ENCODE measurements around the gene PIBF1.
A peak's percentile ranks its signal among the peaks of the same experiment; 100 is the strongest.

PIBF1 gene

DNA sequence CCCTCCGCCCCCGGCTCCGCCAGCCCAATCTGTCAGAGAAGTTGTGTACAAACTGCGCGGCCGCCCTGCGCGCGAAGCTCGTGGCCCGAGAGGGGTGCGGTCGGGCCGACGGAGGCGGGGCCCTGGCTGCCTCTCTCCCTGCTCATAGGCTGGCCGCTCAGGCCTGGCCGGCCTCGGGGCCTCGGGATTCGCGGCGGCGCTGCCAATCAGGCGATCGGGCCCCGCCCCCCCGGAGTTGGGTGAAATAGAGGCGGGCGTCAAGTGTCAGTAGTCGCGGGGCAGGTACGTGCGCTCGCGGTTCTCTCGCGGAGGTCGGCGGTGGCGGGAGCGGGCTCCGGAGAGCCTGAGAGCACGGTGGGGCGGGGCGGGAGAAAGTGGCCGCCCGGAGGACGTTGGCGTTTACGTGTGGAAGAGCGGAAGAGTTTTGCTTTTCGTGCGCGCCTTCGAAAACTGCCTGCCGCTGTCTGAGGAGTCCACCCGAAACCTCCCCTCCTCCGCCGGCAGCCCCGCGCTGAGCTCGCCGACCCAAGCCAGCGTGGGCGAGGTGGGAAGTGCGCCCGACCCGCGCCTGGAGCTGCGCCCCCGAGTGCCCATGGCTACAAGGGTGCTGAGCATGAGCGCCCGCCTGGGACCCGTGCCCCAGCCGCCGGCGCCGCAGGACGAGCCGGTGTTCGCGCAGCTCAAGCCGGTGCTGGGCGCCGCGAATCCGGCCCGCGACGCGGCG, 277.0 kb downstream of the PIBF1 start, which contains the start of gene KLF5:
Gene KLF5 (plus strand): TSS at position 270 of the 724 bp plus-strand sequence. CDS start 323 bp downstream, at position 593.
- DNase-seq (ENCODE audit: low read depth in 2 of 2) = peak; percentile 86

DNA sequence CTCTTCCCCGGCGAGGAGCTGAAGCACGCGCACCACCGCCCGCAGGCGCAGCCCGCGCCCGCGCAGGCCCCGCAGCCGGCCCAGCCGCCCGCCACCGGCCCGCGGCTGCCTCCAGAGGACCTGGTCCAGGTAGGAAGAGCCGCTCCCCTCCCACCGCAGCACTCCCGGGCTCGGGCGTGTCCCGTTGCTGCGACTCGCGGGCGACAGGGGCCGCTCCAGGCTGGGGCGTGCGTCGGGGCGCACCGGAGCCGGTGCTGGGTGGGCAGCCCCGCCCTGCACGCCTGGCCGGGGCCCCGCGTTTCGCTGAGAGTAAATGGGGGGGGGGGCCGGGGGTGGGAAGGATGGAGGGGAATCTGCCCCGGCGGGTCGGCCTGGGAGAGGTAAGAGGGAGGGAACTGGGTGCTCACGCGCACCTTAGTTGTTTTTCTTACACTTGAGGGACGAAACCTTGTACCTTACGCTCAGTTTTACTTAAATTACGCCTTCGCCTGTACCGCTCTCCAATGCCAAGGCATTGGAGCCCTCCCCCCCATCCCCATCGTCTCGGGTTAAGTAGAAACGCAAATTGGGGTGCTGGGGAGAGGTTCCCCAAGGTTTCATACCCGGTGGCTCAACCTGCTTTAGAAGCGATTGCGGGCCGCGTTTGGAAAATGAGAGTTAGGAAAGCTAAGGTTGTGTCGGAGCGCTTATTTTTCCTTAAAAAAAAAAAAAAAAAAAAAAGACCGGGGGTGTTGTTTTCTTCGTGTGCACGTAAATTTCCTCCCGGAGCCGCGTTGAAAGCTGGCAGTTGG, 277.7 kb downstream of the PIBF1 start:
- no peak for DNase-seq (ENCODE audit: low read depth in 2 of 2)

DNA sequence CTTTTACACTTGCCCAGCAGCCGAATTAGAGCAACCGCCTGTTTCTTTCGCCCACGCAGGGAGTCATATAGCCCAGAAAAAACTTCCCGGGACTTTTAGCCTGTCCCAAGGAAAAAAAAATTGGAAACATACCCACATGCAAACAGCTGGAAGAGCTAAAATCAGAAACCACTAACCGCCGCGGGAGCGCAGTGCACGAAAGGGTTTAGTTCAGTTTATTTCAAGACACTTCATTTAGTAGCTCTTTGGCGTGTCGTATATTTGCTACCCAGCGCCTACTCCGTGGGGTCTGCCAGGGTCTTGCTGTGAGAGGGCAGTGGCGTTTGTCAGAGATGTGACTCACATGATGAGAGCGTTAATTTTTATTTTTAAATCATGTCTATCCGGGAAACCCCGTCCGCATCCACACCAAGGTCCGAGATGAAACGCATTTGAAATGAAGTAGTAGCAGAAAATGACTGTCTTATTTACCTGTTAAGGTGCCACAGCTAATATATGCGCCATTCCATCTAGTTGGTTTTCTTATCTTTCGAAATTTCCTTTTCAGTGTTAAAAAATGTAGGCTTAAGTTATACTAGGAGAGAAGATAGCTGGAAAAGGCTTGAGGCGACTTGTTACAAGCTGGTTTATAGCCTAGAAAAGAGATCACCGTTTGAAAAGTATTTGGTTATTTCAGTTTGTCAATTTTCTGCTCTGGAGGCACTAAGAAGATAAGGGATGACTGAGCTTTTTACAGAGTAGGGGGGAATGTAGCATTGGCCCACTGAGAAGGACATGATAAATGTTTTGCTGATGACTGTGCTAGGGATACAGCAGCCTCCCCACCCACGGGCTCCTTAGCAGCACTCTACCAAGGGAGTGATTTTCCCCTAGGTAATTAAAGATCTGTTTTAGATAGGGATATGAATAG, 278.6 kb downstream of the PIBF1 start:
- DNase-seq (ENCODE audit: low read depth in 2 of 2) = peak; percentile 60 to 63

DNA sequence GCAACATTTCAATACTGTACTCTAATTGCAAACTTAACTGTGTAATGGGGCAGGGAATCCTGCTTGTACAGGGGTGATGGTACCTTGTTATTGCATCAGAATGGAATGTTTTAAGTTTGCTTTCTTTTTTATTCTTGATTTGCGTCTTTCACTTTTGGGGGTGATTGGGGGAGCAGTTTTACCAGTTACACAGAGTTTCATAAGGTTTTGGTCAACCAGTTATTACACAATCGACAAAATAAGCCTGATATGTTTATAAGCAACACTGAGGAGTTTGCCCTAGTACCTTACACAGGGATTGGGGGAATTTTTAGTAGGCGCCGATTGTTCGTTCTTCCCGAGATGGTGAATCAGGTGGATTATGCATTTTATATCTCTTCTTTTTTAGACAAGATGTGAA, 279.5 kb downstream of the PIBF1 start:
- DNase-seq (ENCODE audit: low read depth in 2 of 2) = no peak

DNA sequence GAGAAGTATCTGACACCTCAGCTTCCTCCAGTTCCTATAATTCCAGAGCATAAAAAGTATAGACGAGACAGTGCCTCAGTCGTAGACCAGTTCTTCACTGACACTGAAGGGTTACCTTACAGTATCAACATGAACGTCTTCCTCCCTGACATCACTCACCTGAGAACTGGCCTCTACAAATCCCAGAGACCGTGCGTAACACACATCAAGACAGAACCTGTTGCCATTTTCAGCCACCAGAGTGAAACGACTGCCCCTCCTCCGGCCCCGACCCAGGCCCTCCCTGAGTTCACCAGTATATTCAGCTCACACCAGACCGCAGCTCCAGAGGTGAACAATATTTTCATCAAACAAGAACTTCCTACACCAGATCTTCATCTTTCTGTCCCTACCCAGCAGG, 279.9 kb downstream of the PIBF1 start:
- DNase-seq (ENCODE audit: low read depth in 2 of 2) = no peak

DNA sequence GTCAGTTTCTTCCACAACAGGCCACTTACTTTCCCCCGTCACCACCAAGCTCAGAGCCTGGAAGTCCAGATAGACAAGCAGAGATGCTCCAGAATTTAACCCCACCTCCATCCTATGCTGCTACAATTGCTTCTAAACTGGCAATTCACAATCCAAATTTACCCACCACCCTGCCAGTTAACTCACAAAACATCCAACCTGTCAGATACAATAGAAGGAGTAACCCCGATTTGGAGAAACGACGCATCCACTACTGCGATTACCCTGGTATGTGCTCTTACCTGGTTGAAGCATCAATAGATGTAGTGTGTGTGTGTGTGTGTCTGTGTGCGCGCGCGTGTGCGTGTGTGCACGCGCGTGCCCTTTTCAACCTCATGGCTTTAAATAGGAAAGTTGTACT, 280.5 kb downstream of the PIBF1 start:
- DNase-seq (ENCODE audit: low read depth in 2 of 2) = no peak

DNA sequence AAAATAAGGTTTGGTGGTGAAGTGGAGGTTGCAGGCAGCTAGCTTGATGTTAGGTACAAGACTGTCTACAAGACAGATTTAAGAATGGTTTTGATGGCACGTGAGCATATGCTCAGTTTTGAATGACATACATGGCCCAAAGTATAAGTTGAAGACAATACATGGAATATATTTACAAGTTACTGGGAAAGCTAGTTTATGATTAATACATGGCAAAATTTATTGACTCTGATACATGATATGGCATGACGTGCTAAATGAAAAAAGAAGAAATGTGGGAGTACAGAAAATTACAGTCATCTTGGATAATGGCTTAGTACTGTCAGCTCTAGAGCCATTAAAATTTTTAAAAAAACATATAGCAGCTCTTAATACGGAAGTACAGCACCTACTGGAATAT, 281.2 kb downstream of the PIBF1 start:
- DNase-seq (ENCODE audit: low read depth in 2 of 2) = no peak

DNA sequence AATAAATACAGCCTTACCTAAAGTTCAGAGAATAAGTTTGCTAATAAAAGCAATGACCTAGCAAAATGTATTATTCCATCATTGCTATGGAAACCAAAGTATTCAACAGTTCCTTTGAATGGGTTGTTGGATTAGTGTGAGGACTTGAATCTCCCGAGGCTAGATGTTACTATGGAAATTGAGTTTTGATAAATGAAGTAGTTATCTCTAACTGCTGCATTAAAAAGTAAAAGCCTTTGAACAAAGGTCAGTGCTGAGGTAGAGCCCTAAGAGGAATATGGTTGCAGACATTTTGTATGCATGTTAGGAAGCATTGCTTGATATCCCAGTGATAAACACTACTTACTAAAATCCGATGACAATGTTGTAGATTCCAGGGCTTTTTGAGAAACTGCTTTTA, 283.1 kb downstream of the PIBF1 start:
- DNase-seq (ENCODE audit: low read depth in 2 of 2) = no peak

DNA sequence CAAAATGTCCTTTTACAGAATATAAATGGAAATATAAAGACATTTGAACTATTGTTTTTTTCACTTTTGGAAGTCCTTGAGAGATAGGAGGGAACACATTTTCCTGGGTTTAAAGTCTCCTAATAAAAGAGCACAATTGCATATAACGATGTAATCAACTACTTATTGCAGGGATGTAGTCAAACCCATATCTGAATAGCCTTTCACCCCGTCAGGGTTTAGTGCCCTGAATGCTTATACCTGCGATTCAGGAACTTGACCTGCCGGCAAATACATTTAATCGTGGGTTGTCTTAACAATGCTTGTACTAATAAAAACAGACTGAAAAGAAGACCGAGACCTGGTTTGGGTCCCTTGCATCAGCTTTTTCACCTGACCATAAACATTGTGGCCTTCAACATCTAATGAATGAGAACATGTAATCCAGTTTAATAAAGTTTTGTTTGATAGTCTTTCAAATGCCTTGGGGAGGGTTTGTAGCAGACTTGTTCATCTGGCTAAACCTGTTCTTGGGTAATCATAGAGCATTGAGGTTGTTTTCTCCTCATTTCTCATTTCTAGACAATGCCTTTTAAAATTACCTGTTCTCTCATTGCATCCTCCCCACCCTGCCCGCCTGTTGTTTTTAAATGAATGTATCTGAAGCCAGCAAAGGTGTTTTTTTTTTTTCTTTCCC, 283.9 kb downstream of the PIBF1 start:
- no peak for DNase-seq (ENCODE audit: low read depth in 2 of 2)

All from fibroblast of skin of left quadriceps (primary cell).